Fibroblast of lung (primary cell): Measurements from ENCODE around the gene TECR. TPM values are rescaled to one million over a fixed set of nuclear protein-coding genes. Genes with fewer than 3 reads are reported as not detected.

ENCODE experiments used
- DNase-seq, 2 donors: peaks; one replicate each; pipeline versions ENCODE4 v3.0.0 to v3.0.0-alpha.2; 2010; ENCODE audit warnings: low read depth in 2 of 2
- H2AFZ ChIP-seq: 2 replicates; pipeline ENCODE4 v1.5.1; 2012; ENCODE audit warnings: low read length, control low read depth, inconsistent platforms
- H3K27ac ChIP-seq: 2 replicates; pipeline ENCODE4 v1.5.1; 2011; ENCODE audit warnings: low read length, control low read depth; ENCODE audit not compliant: insufficient read depth
- H3K27me3 ChIP-seq: 2 replicates; pipeline ENCODE4 v1.5.1; 2011; ENCODE audit warnings: mild to moderate bottlenecking, low read length; ENCODE audit not compliant: control insufficient read depth, insufficient read depth
- H3K36me3 ChIP-seq: 2 replicates; pipeline ENCODE4 v1.5.1; 2011; ENCODE audit warnings: low read length; ENCODE audit not compliant: control insufficient read depth, insufficient read depth
- H3K4me1 ChIP-seq: 2 replicates; pipeline ENCODE4 v1.5.1; 2011; ENCODE audit warnings: low read length; ENCODE audit not compliant: control insufficient read depth, insufficient read depth; ENCODE audit errors: extremely low read depth
- H3K4me2 ChIP-seq: 2 replicates; pipeline ENCODE4 v1.5.1; 2011; ENCODE audit warnings: low read length, control low read depth; ENCODE audit not compliant: insufficient read depth; ENCODE audit errors: extremely low read depth
- H3K4me3 ChIP-seq, 4 experiments: fragments of 200-600 bp in 1 of 4; sonication (generic) in 1 of 4; replicated peaks in 1 of 4; 2 replicates each; pipeline ENCODE4 v1.5.1; 2011 to 2016; ENCODE audit warnings: low read length in 4 of 4, low read depth in 3 of 4, mild to moderate bottlenecking in 3 of 4, control low read depth in 2 of 4, inconsistent platforms in 1 of 4, mixed read lengths in 1 of 4; ENCODE audit not compliant: insufficient read depth in 1 of 4; ENCODE audit errors: control extremely low read depth in 1 of 4
- H3K79me2 ChIP-seq: 2 replicates; pipeline ENCODE4 v1.5.1; 2012; ENCODE audit warnings: mild to moderate bottlenecking, low read length, inconsistent platforms; ENCODE audit not compliant: control insufficient read depth, insufficient read depth
- H3K9ac ChIP-seq: 2 replicates; pipeline ENCODE4 v1.5.1; 2011; ENCODE audit warnings: mild to moderate bottlenecking, low read length, control low read depth; ENCODE audit not compliant: insufficient read depth
- H3K9me3 ChIP-seq: 2 replicates; pipeline ENCODE4 v1.5.1; 2012; ENCODE audit warnings: low read depth, low read length; ENCODE audit not compliant: control insufficient read depth, insufficient read depth
- H4K20me1 ChIP-seq: 2 replicates; pipeline ENCODE4 v1.5.1; 2011; ENCODE audit warnings: low read length; ENCODE audit not compliant: control insufficient read depth, insufficient read depth; ENCODE audit errors: extremely low read depth
- EZH2 ChIP-seq: IDR thresholded peaks from 2 replicates; pipeline ENCODE4 v1.5.1; 2012; ENCODE audit warnings: low read length, control low read depth, mild to moderate bottlenecking; ENCODE audit errors: missing control alignments
- polyA plus RNA-seq, 2 donors: library from polyadenylated mRNA; depleted of rRNA in 1 of 2; stranded (reverse) in 1 of 2; unstranded in 1 of 2; fragments of >200 nt; gene quantifications; 2 replicates each; pipeline ENCODE4 v1.2.1, GENCODE V29; 2011 to 2012; ENCODE audit warnings: missing spikeins in 1 of 2
- total RNA-seq: library from RNA; depleted of rRNA; stranded (reverse); fragments of >200 nt; gene quantifications from 2 replicates; pipeline ENCODE4 v1.2.1, GENCODE V29; 2014
- TF ChIP-seq, protein P1 (sequence below), 2 donors: IDR thresholded peaks in 1 of 2; conservative IDR thresholded peaks in 1 of 2; 1 replicate in 1 of 2; 2 replicates in 1 of 2; pipeline ENCODE4 v1.5.1; 2011 to 2012; ENCODE audit warnings: low read length in 2 of 2, control low read depth in 1 of 2, inconsistent platforms in 1 of 2, low read depth in 1 of 2, mild to moderate bottlenecking in 1 of 2

Gene TECR
- total and polyA plus RNA-seq, 2 donors (not counting 1 experiment from before 2014, with no cell fraction given) = 34.0 to 73.4 TPM

DNA sequence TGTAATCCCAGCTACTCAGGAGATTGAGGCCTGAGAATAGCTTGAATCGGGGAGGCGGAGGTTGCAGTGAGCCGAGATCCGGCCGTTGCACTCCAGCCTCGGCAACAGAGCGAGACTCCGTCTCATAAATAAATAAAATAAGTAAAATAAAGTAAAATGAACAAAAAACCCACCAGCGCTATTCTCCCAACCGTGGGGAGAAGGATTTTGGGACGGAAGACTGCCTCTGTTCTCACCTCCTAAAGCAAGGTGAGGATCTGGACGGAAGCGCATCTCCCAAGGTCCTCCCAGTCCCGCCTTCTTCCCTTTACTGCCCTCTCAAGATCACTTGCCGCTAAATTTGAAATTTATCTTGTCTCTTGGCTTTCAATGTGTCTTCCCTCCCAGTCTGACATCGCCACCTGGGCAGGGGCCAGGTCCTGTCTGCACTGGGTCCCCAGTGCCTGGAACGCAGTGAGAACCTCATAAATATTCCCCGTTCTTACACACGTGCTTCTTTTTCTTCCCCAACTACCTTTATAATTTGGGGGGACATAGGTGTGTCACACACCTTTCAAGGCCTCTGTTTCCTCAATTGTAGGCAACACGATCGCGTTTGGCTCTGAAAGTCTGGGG is 10.0 kb upstream of the TECR start:
- H3K4me1 ChIP-seq = peaks cover 13% of the 10 kb centered on the region
- peaks cover 21% of the 10 kb centered on the region for H3K36me3 ChIP-seq
- no peak overlapping the region for H3K9ac ChIP-seq
- H3K9me3 ChIP-seq = no peaks in the 10 kb centered on the region
- no peaks in the 10 kb centered on the region for H3K27me3 ChIP-seq
- no peak overlapping the region for H3K4me2 ChIP-seq
- no peaks in the 10 kb centered on the region for H4K20me1 ChIP-seq
- no peak overlapping the region for H3K4me3 ChIP-seq
- H3K79me2 ChIP-seq = peaks cover 36% of the 10 kb centered on the region
- TF ChIP-seq EZH2 = no peak
- TF ChIP-seq, protein P1, sequence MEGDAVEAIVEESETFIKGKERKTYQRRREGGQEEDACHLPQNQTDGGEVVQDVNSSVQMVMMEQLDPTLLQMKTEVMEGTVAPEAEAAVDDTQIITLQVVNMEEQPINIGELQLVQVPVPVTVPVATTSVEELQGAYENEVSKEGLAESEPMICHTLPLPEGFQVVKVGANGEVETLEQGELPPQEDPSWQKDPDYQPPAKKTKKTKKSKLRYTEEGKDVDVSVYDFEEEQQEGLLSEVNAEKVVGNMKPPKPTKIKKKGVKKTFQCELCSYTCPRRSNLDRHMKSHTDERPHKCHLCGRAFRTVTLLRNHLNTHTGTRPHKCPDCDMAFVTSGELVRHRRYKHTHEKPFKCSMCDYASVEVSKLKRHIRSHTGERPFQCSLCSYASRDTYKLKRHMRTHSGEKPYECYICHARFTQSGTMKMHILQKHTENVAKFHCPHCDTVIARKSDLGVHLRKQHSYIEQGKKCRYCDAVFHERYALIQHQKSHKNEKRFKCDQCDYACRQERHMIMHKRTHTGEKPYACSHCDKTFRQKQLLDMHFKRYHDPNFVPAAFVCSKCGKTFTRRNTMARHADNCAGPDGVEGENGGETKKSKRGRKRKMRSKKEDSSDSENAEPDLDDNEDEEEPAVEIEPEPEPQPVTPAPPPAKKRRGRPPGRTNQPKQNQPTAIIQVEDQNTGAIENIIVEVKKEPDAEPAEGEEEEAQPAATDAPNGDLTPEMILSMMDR (conservative IDR thresholded peaks at IDR 0.05 in 1 of 2, IDR thresholded peaks at IDR 0.05 in 1 of 2; ENCODE audit: low read depth in 1 of 2, low read length in 2 of 2) = no peak
- H3K27ac ChIP-seq = peak overlapping the region; percentile 93
- DNase-seq = no peak
- no peak overlapping the region for H2AFZ ChIP-seq

DNA sequence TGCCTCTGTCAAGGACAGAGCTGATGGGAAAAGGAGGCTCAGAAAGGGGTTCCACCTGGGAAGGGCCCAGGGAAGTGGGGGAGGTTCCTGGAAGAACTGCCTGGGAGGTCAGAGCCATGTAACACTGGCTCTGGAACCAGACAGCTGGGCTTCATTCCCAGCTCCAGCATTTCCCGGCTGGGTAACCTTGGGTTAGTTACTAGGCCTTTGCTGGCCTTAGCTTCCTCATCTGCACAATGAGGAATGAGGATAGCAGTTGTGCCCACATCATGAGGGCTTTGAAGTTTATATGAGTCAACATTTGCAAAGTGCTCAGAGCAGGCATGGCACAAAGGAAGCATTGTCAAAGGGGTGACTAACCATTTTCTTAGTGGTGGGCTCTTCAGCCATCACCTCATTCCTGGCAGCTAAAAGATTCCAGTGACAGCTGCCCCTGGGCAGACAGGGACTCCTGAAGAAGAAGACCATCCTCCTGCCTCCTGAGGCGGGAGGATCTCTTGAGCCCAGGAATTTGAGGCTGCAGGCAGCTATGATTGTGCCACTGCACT is 9.5 kb upstream of the TECR start:
- Histone ChIP-seq H2AFZ (no peak overlapping the region), H3K4me2 (no peak overlapping the region), H3K9me3 (no peaks in the 10 kb centered on the region), H4K20me1 (no peaks in the 10 kb centered on the region), H3K27me3 (no peaks in the 10 kb centered on the region), H3K27ac (peak overlapping the region; percentile 93), H3K9ac (no peak overlapping the region), H3K4me3 (no peak overlapping the region), H3K79me2 (peaks cover 30% of the 10 kb centered on the region), H3K4me1 (peaks cover 8% of the 10 kb centered on the region), H3K36me3 (peaks cover 15% of the 10 kb centered on the region)
- DNase-seq = peak; percentile 63 to 89
- TF ChIP-seq, protein P1 (conservative IDR thresholded peaks at IDR 0.05 in 1 of 2, IDR thresholded peaks at IDR 0.05 in 1 of 2; ENCODE audit: low read depth in 1 of 2, low read length in 2 of 2) = no peak

DNA sequence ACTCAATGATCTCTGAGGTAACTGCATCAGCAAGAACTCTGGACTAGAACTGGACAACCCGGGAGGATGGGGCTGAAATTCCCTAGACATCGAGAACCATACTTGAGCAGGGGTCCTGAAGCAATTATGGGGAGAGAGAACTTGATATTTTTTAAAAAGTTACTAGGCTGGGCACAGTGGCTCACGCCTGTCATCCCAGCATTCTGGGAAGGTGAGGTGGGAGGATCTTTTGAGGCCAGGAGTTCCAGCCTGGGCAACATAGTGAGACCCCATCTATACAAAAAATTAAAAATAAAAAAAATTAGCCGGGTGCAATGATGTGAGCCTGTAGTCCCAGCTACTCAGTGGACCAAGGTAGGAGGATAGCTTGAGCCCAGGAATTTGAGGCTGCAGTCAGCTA is 8.9 kb upstream of the TECR start:
- Histone ChIP-seq H3K9ac (no peak overlapping the region), H4K20me1 (no peaks in the 10 kb centered on the region), H2AFZ (no peak overlapping the region), H3K79me2 (peaks cover 24% of the 10 kb centered on the region), H3K9me3 (no peaks in the 10 kb centered on the region), H3K4me1 (peaks cover 6% of the 10 kb centered on the region), H3K4me2 (no peak overlapping the region), H3K36me3 (peaks cover 9% of the 10 kb centered on the region), H3K27me3 (no peaks in the 10 kb centered on the region), H3K27ac (peak overlapping the region; percentile 65), H3K4me3 (no peak overlapping the region)
- TF ChIP-seq EZH2 = no peak
- TF ChIP-seq, protein P1 (conservative IDR thresholded peaks at IDR 0.05 in 1 of 2, IDR thresholded peaks at IDR 0.05 in 1 of 2; ENCODE audit: low read depth in 1 of 2, low read length in 2 of 2) = no peak
- DNase-seq = no peak
